ENCODE results near the gene FGD3. TPM values are rescaled to one million over a fixed set of nuclear protein-coding genes. Genes with fewer than 3 reads are reported as not detected.

FGD3 gene
- total and polyA plus RNA-seq, 2 of the 8 experiments (the other 6 are each of a cell fraction or from before 2014, with no cell fraction given): 1.4 to 1.9 TPM

- no peak overlapping the region for H3K56ac ChIP-seq (replicated peaks; ENCODE audit: insufficient read length, low read depth, low read length)
- no peak overlapping the region for H3K18ac ChIP-seq (ENCODE audit: extremely low read depth, low read length)
- H3K4ac ChIP-seq (replicated peaks; ENCODE audit: insufficient read length, low read depth, low read length): no peak overlapping the region
- H3K36me3 ChIP-seq (ENCODE audit: control insufficient read depth in 2 of 4, insufficient read depth in 4 of 4, low read length in 3 of 4): no peaks in the 10 kb centered on the region
- peaks cover 0 to 9% (median under 1%) of the 10 kb centered on the region in 4 experiments; a peak in 3 of 7 replicates for H3K4me1 ChIP-seq (replicated peaks in 1 of 4; ENCODE audit: control insufficient read depth in 3 of 4, insufficient read depth in 4 of 4, low read length in 3 of 4)
- H3K9ac ChIP-seq (replicated peaks in 1 of 4; ENCODE audit: extremely low read depth in 1 of 4, low read depth in 3 of 4, low read length in 3 of 4): no peak overlapping the region
- H2AK5ac ChIP-seq (ENCODE audit: low read depth, low read length): no peak overlapping the region
- H2BK12ac ChIP-seq (ENCODE audit: low read depth, low read length): no peak overlapping the region
- no peak overlapping the region for H2BK120ac ChIP-seq (replicated peaks; ENCODE audit: low read depth, low read length)
- no peak overlapping the region for H4K91ac ChIP-seq (replicated peaks; ENCODE audit: insufficient read length, low read length)
- H2BK15ac ChIP-seq (ENCODE audit: low read length): no peak overlapping the region
- CTCF ChIA-PET (ENCODE audit: partially characterized antibody): interaction anchor here (0.5 kb wide), 1 partner anchor 50 kb away, joined by 3 read pairs; no protein-coding TSS in a partner anchor
- no peak overlapping the region for H3K23ac ChIP-seq (ENCODE audit: insufficient read length)
- 85% methylated on average over 10 of the region's 10 CpGs; no CpG with 5 or more reads in 1 of the 2 experiments for WGBS, 2 experiments (ENCODE audit: extremely low coverage in 1 of 2, insufficient coverage in 1 of 2, insufficient read length in 1 of 2, insufficient replicate concordance in 2 of 2, low coverage in 1 of 2, low lambda C conversion rate in 2 of 2, missing lambda C conversion rate in 1 of 2)
- no peak overlapping the region for H4K5ac ChIP-seq (ENCODE audit: insufficient read length, low read depth, low read length)
- H4K8ac ChIP-seq (ENCODE audit: extremely low read depth, insufficient read depth, low read length): no peak overlapping the region
- no peak for DNase-seq (ENCODE audit: low read depth in 1 of 2, low spot score in 2 of 2)
- no peaks in the 10 kb centered on the region for H3K23me2 ChIP-seq (ENCODE audit: low read depth, low read length)
- no peaks in the 10 kb centered on the region for H3K79me1 ChIP-seq (ENCODE audit: low read depth, low read length)
- no peaks in the 10 kb centered on the region for H4K20me1 ChIP-seq (replicated peaks in 1 of 2; ENCODE audit: control insufficient read depth in 1 of 2, insufficient read depth in 2 of 2, low read length in 2 of 2)
- no peak for FAIRE-seq
- no peak overlapping the region for H3K4me2 ChIP-seq (ENCODE audit: insufficient read depth in 1 of 2, low read depth in 2 of 2, low read length in 2 of 2)
- H3K4me3 ChIP-seq (ENCODE audit: extremely low read depth in 1 of 4, insufficient read depth in 2 of 4, low read depth in 3 of 4, low read length in 4 of 4): no peak overlapping the region
- H2BK20ac ChIP-seq (ENCODE audit: low read length): no peak overlapping the region
- H3K27me3 ChIP-seq (replicated peaks in 1 of 4; ENCODE audit: control insufficient read depth in 3 of 4, extremely low read depth in 1 of 4, insufficient read depth in 3 of 4, low read length in 3 of 4): no peaks in the 10 kb centered on the region
- H3K27ac ChIP-seq (ENCODE audit: low read depth, low read length): no peak overlapping the region
- POLR2A ChIA-PET (ENCODE audit: partially characterized antibody): interaction anchor here (1.3 to 1.4 kb wide), 2 partner anchors 11 to 26 kb away, joined by 3 to 6 read pairs; no protein-coding TSS in a partner anchor
- no peak overlapping the region for H3K14ac ChIP-seq (ENCODE audit: insufficient read length)
- no peaks in the 10 kb centered on the region for H3K79me2 ChIP-seq (ENCODE audit: control insufficient read depth in 1 of 2, insufficient read depth in 2 of 2, low read length in 2 of 2)
- H2BK5ac ChIP-seq (ENCODE audit: low read depth, low read length): no peak overlapping the region
- H3K9me3 ChIP-seq (ENCODE audit: insufficient read depth in 2 of 2, low read depth in 1 of 2, low read length in 1 of 2): no peaks in the 10 kb centered on the region
- H2AFZ ChIP-seq (ENCODE audit: low read length): no peak overlapping the region
- TF ChIP-seq CBX8 (IDR thresholded peaks at IDR 0.05; ENCODE audit: borderline replicate concordance, low read depth, low read length) (no peak), SP4 (IDR thresholded peaks at IDR 0.05; ENCODE audit: low read length) (no peak)
These were observed 92.7 kb downstream of the FGD3 start for GRCh38 chr9:93039976-93040375.

Data from H1 (cell line).